CD4-positive, alpha-beta T cell treated with Interleukin-1 beta for 1 hour (primary cell): Measurements from ENCODE around the gene CSNK1G1.
"Not testable (repeated sequence)": the region's sequence is repeated elsewhere in the genome, so short reads cannot be mapped to it uniquely, and the experiment has no call there.

Experiments
- DNase-seq, 2 donors: peaks; one replicate each; pipeline ENCODE4 v3.0.0-alpha.2; 2020 to 2022

Gene CSNK1G1

GRCh38 chr15:64127521-64128270, 228.3 kb downstream of the CSNK1G1 start:
- DNase-seq = no peak

GRCh38 chr15:64125978-64126377, 230.0 kb downstream of the CSNK1G1 start:
- no peak for DNase-seq

GRCh38 chr15:64122936-64123351, 233.0 kb downstream of the CSNK1G1 start:
- DNase-seq = no peak

GRCh38 chr15:64122444-64122843, 233.5 kb downstream of the CSNK1G1 start:
- DNase-seq = no peak

- no peak for DNase-seq
Observed at GRCh38 chr15:64121614-64122013, 234.4 kb downstream of the CSNK1G1 start.

- not testable (repeated sequence) for DNase-seq
Observed at GRCh38 chr15:64120322-64120721, 235.7 kb downstream of the CSNK1G1 start.

- DNase-seq = no peak
Observed at GRCh38 chr15:64117759-64118487, 238.1 kb downstream of the CSNK1G1 start.
